ENCODE results near the gene AKIRIN2. TPM values are rescaled to one million over a fixed set of nuclear protein-coding genes. Genes with fewer than 3 reads are reported as not detected.

Gene AKIRIN2
- total and polyA plus RNA-seq, 9 of the 15 experiments (the other 6 are each of a cell fraction or from before 2014, with no cell fraction given): 5.8 to 63.9 (median 28.1) TPM

DNA sequence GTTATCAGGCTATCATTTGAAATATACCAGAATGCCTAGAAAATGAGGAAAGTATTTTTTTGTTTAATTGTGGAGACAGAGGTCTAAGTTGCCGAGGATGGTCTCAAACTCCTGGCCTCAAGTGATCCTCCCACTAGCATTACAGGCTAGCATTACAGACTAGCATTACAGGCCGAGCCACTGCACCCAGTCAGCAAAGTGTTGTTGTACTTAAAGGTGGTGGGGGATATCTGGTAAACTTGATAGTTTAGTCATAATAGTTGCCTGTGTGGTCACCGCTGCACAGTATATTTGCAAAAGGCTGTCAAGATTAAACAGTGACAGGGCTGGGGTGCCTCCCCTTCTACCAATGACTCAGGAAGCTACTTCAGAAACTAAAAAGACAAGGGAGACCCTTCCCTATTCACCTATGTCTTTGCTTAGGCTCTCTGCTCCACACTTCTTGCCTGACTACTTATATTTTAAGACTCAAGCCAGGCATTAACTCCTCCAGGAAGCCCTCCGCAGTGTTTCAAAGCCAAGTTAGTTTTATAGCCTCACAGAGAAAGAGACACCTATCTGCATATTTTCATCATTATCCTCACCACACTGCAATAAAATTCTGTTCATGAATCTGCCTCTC, 3.1 kb upstream of the AKIRIN2 start (continued):
- TF ChIP-seq DIDO1 (tag; IDR thresholded peaks at IDR 0.05; ENCODE audit: low read depth): no peak
- no peak for TF ChIP-seq ZNF586 (CRISPR knock-in tag; conservative IDR thresholded peaks at IDR 0.05)
- no peak for TF ChIP-seq ZNF146 (CRISPR knock-in tag; IDR thresholded peaks at IDR 0.05; ENCODE audit: unreplicated experiment)
- TF ChIP-seq PYGO2 (tag; IDR thresholded peaks at IDR 0.05): no peak
- TF ChIP-seq ZFPM2 (CRISPR knock-in tag; IDR thresholded peaks at IDR 0.05): no peak
- TF ChIP-seq, protein P1, sequence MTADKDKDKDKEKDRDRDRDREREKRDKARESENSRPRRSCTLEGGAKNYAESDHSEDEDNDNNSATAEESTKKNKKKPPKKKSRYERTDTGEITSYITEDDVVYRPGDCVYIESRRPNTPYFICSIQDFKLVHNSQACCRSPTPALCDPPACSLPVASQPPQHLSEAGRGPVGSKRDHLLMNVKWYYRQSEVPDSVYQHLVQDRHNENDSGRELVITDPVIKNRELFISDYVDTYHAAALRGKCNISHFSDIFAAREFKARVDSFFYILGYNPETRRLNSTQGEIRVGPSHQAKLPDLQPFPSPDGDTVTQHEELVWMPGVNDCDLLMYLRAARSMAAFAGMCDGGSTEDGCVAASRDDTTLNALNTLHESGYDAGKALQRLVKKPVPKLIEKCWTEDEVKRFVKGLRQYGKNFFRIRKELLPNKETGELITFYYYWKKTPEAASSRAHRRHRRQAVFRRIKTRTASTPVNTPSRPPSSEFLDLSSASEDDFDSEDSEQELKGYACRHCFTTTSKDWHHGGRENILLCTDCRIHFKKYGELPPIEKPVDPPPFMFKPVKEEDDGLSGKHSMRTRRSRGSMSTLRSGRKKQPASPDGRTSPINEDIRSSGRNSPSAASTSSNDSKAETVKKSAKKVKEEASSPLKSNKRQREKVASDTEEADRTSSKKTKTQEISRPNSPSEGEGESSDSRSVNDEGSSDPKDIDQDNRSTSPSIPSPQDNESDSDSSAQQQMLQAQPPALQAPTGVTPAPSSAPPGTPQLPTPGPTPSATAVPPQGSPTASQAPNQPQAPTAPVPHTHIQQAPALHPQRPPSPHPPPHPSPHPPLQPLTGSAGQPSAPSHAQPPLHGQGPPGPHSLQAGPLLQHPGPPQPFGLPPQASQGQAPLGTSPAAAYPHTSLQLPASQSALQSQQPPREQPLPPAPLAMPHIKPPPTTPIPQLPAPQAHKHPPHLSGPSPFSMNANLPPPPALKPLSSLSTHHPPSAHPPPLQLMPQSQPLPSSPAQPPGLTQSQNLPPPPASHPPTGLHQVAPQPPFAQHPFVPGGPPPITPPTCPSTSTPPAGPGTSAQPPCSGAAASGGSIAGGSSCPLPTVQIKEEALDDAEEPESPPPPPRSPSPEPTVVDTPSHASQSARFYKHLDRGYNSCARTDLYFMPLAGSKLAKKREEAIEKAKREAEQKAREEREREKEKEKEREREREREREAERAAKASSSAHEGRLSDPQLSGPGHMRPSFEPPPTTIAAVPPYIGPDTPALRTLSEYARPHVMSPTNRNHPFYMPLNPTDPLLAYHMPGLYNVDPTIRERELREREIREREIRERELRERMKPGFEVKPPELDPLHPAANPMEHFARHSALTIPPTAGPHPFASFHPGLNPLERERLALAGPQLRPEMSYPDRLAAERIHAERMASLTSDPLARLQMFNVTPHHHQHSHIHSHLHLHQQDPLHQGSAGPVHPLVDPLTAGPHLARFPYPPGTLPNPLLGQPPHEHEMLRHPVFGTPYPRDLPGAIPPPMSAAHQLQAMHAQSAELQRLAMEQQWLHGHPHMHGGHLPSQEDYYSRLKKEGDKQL (CRISPR knock-in tag; IDR thresholded peaks at IDR 0.05; ENCODE audit: borderline replicate concordance): no peak
- TF ChIP-seq, protein P2, sequence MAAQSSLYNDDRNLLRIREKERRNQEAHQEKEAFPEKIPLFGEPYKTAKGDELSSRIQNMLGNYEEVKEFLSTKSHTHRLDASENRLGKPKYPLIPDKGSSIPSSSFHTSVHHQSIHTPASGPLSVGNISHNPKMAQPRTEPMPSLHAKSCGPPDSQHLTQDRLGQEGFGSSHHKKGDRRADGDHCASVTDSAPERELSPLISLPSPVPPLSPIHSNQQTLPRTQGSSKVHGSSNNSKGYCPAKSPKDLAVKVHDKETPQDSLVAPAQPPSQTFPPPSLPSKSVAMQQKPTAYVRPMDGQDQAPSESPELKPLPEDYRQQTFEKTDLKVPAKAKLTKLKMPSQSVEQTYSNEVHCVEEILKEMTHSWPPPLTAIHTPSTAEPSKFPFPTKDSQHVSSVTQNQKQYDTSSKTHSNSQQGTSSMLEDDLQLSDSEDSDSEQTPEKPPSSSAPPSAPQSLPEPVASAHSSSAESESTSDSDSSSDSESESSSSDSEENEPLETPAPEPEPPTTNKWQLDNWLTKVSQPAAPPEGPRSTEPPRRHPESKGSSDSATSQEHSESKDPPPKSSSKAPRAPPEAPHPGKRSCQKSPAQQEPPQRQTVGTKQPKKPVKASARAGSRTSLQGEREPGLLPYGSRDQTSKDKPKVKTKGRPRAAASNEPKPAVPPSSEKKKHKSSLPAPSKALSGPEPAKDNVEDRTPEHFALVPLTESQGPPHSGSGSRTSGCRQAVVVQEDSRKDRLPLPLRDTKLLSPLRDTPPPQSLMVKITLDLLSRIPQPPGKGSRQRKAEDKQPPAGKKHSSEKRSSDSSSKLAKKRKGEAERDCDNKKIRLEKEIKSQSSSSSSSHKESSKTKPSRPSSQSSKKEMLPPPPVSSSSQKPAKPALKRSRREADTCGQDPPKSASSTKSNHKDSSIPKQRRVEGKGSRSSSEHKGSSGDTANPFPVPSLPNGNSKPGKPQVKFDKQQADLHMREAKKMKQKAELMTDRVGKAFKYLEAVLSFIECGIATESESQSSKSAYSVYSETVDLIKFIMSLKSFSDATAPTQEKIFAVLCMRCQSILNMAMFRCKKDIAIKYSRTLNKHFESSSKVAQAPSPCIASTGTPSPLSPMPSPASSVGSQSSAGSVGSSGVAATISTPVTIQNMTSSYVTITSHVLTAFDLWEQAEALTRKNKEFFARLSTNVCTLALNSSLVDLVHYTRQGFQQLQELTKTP (IDR thresholded peaks at IDR 0.05; ENCODE audit: low read depth in 1 of 2, partially characterized antibody in 2 of 2): no peak
- TF ChIP-seq, protein P3, sequence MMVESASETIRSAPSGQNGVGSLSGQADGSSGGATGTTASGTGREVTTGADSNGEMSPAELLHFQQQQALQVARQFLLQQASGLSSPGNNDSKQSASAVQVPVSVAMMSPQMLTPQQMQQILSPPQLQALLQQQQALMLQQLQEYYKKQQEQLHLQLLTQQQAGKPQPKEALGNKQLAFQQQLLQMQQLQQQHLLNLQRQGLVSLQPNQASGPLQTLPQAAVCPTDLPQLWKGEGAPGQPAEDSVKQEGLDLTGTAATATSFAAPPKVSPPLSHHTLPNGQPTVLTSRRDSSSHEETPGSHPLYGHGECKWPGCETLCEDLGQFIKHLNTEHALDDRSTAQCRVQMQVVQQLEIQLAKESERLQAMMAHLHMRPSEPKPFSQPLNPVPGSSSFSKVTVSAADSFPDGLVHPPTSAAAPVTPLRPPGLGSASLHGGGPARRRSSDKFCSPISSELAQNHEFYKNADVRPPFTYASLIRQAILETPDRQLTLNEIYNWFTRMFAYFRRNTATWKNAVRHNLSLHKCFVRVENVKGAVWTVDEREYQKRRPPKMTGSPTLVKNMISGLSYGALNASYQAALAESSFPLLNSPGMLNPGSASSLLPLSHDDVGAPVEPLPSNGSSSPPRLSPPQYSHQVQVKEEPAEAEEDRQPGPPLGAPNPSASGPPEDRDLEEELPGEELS (CRISPR knock-in tag; IDR thresholded peaks at IDR 0.05; ENCODE audit: borderline replicate concordance): no peak
- TF ChIP-seq HDAC2 (IDR thresholded peaks at IDR 0.05): 0 out of 2 replicates have a peak, but pooled peaks have one; percentile 33
- no peak for TF ChIP-seq ARID2 (IDR thresholded peaks at IDR 0.05)
- TF ChIP-seq, protein P4, sequence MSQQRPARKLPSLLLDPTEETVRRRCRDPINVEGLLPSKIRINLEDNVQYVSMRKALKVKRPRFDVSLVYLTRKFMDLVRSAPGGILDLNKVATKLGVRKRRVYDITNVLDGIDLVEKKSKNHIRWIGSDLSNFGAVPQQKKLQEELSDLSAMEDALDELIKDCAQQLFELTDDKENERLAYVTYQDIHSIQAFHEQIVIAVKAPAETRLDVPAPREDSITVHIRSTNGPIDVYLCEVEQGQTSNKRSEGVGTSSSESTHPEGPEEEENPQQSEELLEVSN (IDR thresholded peaks at IDR 0.05; ENCODE audit: borderline replicate concordance in 1 of 2, extremely low read depth in 1 of 2, insufficient read depth in 1 of 2, insufficient read length in 1 of 2, low read depth in 1 of 2, low read length in 1 of 2, poor library complexity in 1 of 2, severe bottlenecking in 1 of 2): no peak
- TF ChIP-seq SIRT6 (IDR thresholded peaks at IDR 0.05; ENCODE audit: low read depth, low read length): no peak
- TF ChIP-seq, protein P5, sequence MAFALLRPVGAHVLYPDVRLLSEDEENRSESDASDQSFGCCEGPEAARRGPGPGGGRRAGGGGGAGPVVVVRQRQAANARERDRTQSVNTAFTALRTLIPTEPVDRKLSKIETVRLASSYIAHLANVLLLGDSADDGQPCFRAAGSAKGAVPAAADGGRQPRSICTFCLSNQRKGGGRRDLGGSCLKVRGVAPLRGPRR (CRISPR knock-in tag; IDR thresholded peaks at IDR 0.05): no peak
